Hepatocyte (in vitro differentiated cells): ENCODE measurements around the gene DLG2. TPM values are rescaled to one million over a fixed set of nuclear protein-coding genes. Genes with fewer than 3 reads are reported as not detected.

Experiments
- DNase-seq: peaks from one replicate; pipeline ENCODE4 v3.0.0-alpha.2; 2016; ENCODE audit warnings: low spot score
- H2AFZ ChIP-seq: fragments of 200-600 bp; sonication (generic); 2 replicates; pipeline ENCODE4 v1.6.0; 2016; ENCODE audit warnings: antibody characterized with exemption, mild to moderate bottlenecking
- H3K27ac ChIP-seq: fragments of 200-600 bp; sonication (generic); 2 replicates; pipeline ENCODE4 v1.5.1; 2016; ENCODE audit warnings: mild to moderate bottlenecking
- H3K27me3 ChIP-seq: fragments of 200-600 bp; sonication (generic); 2 replicates; pipeline ENCODE4 v1.6.1; 2016
- H3K36me3 ChIP-seq: fragments of 200-600 bp; sonication (generic); replicated peaks from 2 replicates; pipeline ENCODE4 v1.5.1; 2016; ENCODE audit warnings: low read depth; ENCODE audit not compliant: insufficient read depth
- H3K4me1 ChIP-seq: fragments of 200-600 bp; sonication (generic); 2 replicates; pipeline ENCODE4 v1.5.1; 2016; ENCODE audit warnings: mild to moderate bottlenecking, moderate library complexity; ENCODE audit not compliant: insufficient read depth
- H3K4me2 ChIP-seq: fragments of 200-600 bp; sonication (generic); 2 replicates; pipeline ENCODE4 v1.6.0; 2016
- H3K4me3 ChIP-seq: fragments of 200-600 bp; sonication (generic); 2 replicates; pipeline ENCODE4 v1.5.1; 2016; ENCODE audit warnings: mild to moderate bottlenecking
- H3K79me2 ChIP-seq: fragments of 200-600 bp; sonication (generic); 2 replicates; pipeline ENCODE4 v1.6.0; 2017; ENCODE audit warnings: mild to moderate bottlenecking
- H3K9me2 ChIP-seq: fragments of 200-600 bp; sonication (generic); replicated peaks from 2 replicates; pipeline ENCODE4 v1.6.0; 2017; ENCODE audit warnings: mild to moderate bottlenecking; ENCODE audit not compliant: insufficient read depth
- H3K9me3 ChIP-seq: fragments of 200-600 bp; sonication (generic); 2 replicates; pipeline ENCODE4 v1.5.1; 2016; ENCODE audit warnings: low read depth, mild to moderate bottlenecking
- H4K20me1 ChIP-seq: fragments of 200-600 bp; sonication (generic); 2 replicates; pipeline ENCODE4 v1.6.0; 2016; ENCODE audit warnings: mild to moderate bottlenecking; ENCODE audit not compliant: insufficient read depth, poor library complexity, severe bottlenecking
- EZH2 ChIP-seq: fragments of 200-600 bp; sonication (generic); IDR thresholded peaks from 2 replicates; pipeline ENCODE4 v1.6.1; 2016; ENCODE audit warnings: antibody characterized with exemption, mild to moderate bottlenecking, borderline replicate concordance
- EZH2phosphoT487 ChIP-seq: fragments of 200-600 bp; sonication (generic); IDR thresholded peaks from one replicate; pipeline ENCODE4 v1.6.1; 2018; ENCODE audit warnings: antibody characterized with exemption, mild to moderate bottlenecking, low read depth, moderate library complexity; ENCODE audit not compliant: unreplicated experiment, severe bottlenecking
- WGBS: methylation state at CpG from one replicate; pipeline ENCODE4 v1.1.6; 2016; ENCODE audit warnings: low lambda C conversion rate; ENCODE audit errors: missing lambda C conversion rate; 5-methylcytosine and 5-hydroxymethylcytosine counted together
- polyA plus RNA-seq: library from polyadenylated mRNA; unstranded; fragments of >200 nt; fragmentation: Nextera tagmentation; extraction: Ambion mirVana; gene quantifications from 2 replicates; pipeline ENCODE4 v1.2.1, GENCODE V29; 2016
- total RNA-seq: library from RNA; depleted of rRNA; stranded (reverse); fragments of >200 nt; gene quantifications from 2 replicates; pipeline ENCODE4 v1.2.3, GENCODE V29; 2014
- TF ChIP-seq, protein P1 (sequence below): fragments of 200-600 bp; sonication (generic); IDR thresholded peaks from 2 replicates; pipeline ENCODE4 v1.5.1; 2016; ENCODE audit warnings: antibody characterized with exemption, mild to moderate bottlenecking; ENCODE audit not compliant: poor library complexity

The DLG2 gene
- total and polyA plus RNA-seq, 2 experiments from 2014 or later = 2.6 to 6.8 TPM

DNA sequence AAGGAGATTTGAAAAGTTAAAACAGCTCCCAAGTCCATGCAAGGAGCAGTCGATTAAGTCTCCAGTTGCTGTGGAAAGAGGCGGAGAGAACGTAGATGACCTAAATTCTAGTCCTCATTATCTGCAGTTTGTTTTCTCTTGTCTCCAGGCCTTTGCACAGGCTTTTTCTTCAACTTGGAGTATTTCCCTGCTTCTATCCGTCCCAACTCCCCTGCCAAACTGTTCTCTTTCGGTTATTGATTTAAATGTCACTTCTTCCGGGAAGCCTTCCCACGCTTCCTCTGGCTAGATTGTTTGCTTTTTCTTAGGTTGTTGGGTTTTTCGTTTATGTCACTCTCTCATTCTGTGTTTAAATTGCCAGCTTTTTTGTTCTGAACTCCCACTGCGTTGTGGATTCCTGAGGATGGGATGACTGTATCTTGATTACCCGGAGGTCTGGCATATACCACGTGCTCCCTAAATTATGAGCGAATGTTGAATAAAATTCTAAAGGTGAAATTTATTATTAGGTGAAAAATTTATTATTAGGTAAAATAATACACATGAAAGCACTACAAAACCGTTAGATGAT lies 1.7 kb upstream of the DLG2 start:
- Histone ChIP-seq H3K9me2 (no peaks in the 10 kb centered on the region), H3K27ac (peak overlapping the region; percentile 62), H4K20me1 (no peaks in the 10 kb centered on the region), H3K9me3 (no peaks in the 10 kb centered on the region), H3K27me3 (no peaks in the 10 kb centered on the region), H3K4me1 (peaks cover 6% of the 10 kb centered on the region), H3K36me3 (no peaks in the 10 kb centered on the region), H2AFZ (peak overlapping the region; percentile 61), H3K79me2 (peaks cover 43% of the 10 kb centered on the region), H3K4me2 (peak overlapping the region; percentile 80), H3K4me3 (peak overlapping the region; percentile 73)
- DNase-seq = peak; percentile 13
- WGBS = under 1% methylated on average over 13 of the region's 13 CpGs
- TF ChIP-seq, protein P1, sequence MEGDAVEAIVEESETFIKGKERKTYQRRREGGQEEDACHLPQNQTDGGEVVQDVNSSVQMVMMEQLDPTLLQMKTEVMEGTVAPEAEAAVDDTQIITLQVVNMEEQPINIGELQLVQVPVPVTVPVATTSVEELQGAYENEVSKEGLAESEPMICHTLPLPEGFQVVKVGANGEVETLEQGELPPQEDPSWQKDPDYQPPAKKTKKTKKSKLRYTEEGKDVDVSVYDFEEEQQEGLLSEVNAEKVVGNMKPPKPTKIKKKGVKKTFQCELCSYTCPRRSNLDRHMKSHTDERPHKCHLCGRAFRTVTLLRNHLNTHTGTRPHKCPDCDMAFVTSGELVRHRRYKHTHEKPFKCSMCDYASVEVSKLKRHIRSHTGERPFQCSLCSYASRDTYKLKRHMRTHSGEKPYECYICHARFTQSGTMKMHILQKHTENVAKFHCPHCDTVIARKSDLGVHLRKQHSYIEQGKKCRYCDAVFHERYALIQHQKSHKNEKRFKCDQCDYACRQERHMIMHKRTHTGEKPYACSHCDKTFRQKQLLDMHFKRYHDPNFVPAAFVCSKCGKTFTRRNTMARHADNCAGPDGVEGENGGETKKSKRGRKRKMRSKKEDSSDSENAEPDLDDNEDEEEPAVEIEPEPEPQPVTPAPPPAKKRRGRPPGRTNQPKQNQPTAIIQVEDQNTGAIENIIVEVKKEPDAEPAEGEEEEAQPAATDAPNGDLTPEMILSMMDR = no peak
- no peak for TF ChIP-seq EZH2
- TF ChIP-seq EZH2phosphoT487 = no peak

DNA sequence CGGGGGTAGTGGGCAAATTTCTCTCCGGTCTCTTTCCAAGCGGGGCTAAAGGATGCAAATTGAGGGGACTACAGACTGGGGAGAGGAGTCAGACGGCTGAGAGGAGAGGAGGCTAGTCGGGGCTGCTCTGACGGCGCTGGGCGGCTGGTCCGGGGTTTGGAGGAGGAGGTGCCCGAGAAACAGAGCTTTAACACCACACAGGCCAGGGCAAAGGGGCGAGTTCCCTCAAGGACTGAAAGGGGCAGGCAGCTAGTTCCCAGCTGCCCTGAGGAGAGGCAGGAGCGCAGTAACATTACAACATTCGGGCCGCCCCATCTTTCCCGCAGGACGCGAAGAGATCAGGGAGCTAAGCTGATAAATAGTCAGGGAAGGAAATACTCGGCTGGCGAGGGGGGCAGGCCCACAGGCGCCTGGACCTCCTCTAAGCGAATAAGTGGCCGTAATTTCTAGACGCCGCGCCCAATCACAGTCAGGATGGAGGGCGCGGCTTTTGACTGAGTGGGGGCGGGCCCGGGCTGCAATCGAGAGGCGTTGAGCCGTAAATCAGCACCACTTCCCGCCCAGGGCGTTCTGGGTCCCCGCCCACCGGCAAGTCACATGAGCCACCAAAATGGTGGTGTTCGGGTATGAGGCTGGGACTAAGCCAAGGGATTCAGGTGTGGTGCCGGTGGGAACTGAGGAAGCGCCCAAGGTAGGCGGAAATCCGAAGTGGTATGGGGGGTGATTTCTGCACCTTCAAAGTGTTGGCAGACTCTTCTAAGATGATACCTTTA lies 1.0 kb upstream of the DLG2 start, which contains the start of gene TMEM126B:
TSS of gene TMEM126B (plus strand) at position 596 of the 773 bp plus-strand sequence. CDS start at position 611, 15 bp downstream.
- Histone ChIP-seq H3K36me3 (no peaks in the 10 kb centered on the region), H3K9me3 (no peaks in the 10 kb centered on the region), H3K27ac (peak within 1 kb of the TSS; percentile 70), H2AFZ (peak within 1 kb of the TSS; percentile 99), H3K4me1 (peaks cover 6% of the 10 kb centered on the region), H3K4me3 (peak within 1 kb of the TSS; percentile 73), H3K9me2 (no peaks in the 10 kb centered on the region), H4K20me1 (no peaks in the 10 kb centered on the region), H3K4me2 (peak within 1 kb of the TSS; percentile 95), H3K27me3 (no peaks in the 10 kb centered on the region), H3K79me2 (peaks cover 38% of the 10 kb centered on the region)
- 1% methylated on average over 41 of the region's 41 CpGs for WGBS
- TF ChIP-seq, protein P1 = no peak
- TF ChIP-seq EZH2 (no peak), EZH2phosphoT487 (no peak)
- peak; percentile 98 for DNase-seq

DNA sequence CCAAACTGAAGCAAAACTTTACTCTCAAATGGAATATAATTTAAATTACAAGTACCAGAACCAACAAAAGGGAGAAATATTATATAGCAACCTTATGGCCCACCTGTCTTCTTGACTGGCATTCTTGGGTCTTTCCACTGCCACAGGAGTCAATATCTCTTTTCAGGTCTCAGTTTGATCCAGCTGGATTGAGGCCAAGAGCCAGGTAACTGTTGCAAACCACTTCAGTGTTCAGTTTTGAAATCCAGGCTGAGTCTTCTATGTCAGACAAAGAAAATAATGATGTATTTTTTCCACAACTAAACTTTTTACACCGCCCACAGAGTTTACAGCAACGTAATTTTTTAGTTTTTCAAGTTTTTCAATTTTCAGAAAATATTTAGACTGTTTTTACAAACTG lies 648 bp downstream of the DLG2 start:
- WGBS = 69% methylated on average over 2 of the region's 2 CpGs
- Histone ChIP-seq H2AFZ (peak overlapping the region; percentile 99), H4K20me1 (no peaks in the 10 kb centered on the region), H3K27me3 (no peaks in the 10 kb centered on the region), H3K36me3 (no peaks in the 10 kb centered on the region), H3K27ac (no peak overlapping the region), H3K9me2 (no peaks in the 10 kb centered on the region), H3K9me3 (no peaks in the 10 kb centered on the region), H3K4me2 (peak overlapping the region; percentile 95), H3K79me2 (peaks cover 27% of the 10 kb centered on the region), H3K4me1 (peaks cover 6% of the 10 kb centered on the region), H3K4me3 (peak overlapping the region; percentile 66)
- TF ChIP-seq EZH2 (no peak), EZH2phosphoT487 (no peak)
- TF ChIP-seq, protein P1 = no peak
- DNase-seq = peak; percentile 10
